ENCODE data around the gene SLC28A3. TPM values are rescaled to one million over a fixed set of nuclear protein-coding genes. Genes with fewer than 3 reads are reported as not detected.

SLC28A3 gene
- total and polyA plus RNA-seq, 2 donors from 2014 or later, result 1.0 TPM; not detected in 1

DNA sequence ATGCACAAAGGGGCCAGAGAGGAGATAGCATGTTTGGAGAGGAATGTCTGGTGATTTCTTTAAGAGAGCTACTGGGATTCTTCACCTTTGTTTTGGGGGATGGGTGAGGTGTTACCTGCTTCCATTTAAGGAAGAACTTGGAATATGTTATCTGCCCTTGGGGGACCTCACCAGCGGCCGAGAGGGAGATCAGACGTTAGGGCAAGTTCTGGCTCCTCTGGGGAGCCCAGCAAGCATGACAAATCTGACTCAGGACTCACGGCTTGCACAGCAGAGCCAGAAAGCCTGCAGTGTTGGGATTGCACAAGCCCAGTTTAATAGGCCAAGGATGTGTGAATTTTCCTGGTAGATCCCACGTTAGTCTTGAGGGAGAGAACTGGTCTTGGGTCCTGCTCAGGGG lies 40.3 kb downstream of the SLC28A3 start:
- Histone ChIP-seq H3K9ac (ENCODE audit: low read length in 3 of 3) (no peak overlapping the region), H3K4me3 (ENCODE audit: low read length in 3 of 3) (no peak overlapping the region), H3K27ac (ENCODE audit: low read depth in 2 of 2, low read length in 2 of 2) (no peak overlapping the region), H3K27me3 (ENCODE audit: control insufficient read depth, insufficient read depth, low read length) (no peaks in the 10 kb centered on the region), H3K4me1 (ENCODE audit: control insufficient read depth in 2 of 3, insufficient read depth in 2 of 3, low read depth in 1 of 3, low read length in 3 of 3) (no peaks in the 10 kb centered on the region), H3K9me3 (ENCODE audit: control insufficient read depth in 2 of 3, insufficient read depth in 1 of 3, low read length in 3 of 3) (no peaks in the 10 kb centered on the region), H3K36me3 (ENCODE audit: control insufficient read depth in 2 of 3, insufficient read depth in 3 of 3, low read length in 3 of 3) (no peaks in the 10 kb centered on the region)
- DNase-seq, result no peak
- TF ChIP-seq, protein P1, sequence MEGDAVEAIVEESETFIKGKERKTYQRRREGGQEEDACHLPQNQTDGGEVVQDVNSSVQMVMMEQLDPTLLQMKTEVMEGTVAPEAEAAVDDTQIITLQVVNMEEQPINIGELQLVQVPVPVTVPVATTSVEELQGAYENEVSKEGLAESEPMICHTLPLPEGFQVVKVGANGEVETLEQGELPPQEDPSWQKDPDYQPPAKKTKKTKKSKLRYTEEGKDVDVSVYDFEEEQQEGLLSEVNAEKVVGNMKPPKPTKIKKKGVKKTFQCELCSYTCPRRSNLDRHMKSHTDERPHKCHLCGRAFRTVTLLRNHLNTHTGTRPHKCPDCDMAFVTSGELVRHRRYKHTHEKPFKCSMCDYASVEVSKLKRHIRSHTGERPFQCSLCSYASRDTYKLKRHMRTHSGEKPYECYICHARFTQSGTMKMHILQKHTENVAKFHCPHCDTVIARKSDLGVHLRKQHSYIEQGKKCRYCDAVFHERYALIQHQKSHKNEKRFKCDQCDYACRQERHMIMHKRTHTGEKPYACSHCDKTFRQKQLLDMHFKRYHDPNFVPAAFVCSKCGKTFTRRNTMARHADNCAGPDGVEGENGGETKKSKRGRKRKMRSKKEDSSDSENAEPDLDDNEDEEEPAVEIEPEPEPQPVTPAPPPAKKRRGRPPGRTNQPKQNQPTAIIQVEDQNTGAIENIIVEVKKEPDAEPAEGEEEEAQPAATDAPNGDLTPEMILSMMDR (IDR thresholded peaks at IDR 0.05; ENCODE audit: borderline replicate concordance, extremely low read depth, insufficient read depth), result no peak
- FAIRE-seq, result no peak
- intact Hi-C loops (cut with DNase I), result no loop called here

DNA sequence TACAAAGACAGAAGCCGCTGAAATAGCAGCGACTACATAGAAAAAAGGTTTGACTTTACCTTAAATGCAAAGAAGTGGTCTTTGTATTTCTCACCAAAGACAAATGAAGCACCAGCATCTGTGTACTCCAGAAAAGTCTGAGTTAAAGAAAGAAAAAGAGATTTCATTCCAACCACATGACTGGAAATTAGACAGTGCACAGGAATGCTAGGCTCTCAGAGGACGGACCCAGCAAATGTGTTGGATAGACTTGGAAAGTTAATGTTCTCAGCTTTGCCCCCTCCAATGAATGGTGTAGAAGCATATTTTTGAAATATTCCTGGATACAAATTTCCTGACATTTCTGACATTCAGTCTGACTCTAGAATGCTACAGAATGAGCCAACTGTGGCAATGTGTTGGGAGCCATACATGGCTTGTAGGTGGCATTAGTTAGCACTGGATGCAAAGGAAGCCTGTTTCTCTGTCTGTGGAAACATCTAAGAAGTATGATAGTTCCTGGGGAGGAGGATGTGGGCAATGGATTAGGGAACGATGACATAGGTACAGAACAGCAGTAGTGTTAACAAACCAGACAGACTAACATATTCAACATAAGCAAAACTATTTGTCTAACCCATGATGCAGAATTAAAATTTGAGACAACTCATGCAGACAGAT lies 43.3 kb downstream of the SLC28A3 start:
- H3K27ac ChIP-seq (ENCODE audit: low read depth in 2 of 2, low read length in 2 of 2), result no peak overlapping the region
- no peaks in the 10 kb centered on the region for H3K9me3 ChIP-seq (ENCODE audit: control insufficient read depth in 2 of 3, insufficient read depth in 1 of 3, low read length in 3 of 3)
- H3K27me3 ChIP-seq (ENCODE audit: control insufficient read depth, insufficient read depth, low read length), result no peaks in the 10 kb centered on the region
- TF ChIP-seq, protein P1 (IDR thresholded peaks at IDR 0.05; ENCODE audit: borderline replicate concordance, extremely low read depth, insufficient read depth), result no peak
- no peak overlapping the region for H3K4me3 ChIP-seq (ENCODE audit: low read length in 3 of 3)
- H3K36me3 ChIP-seq (ENCODE audit: control insufficient read depth in 2 of 3, insufficient read depth in 3 of 3, low read length in 3 of 3), result no peaks in the 10 kb centered on the region
- no peak for DNase-seq
- H3K9ac ChIP-seq (ENCODE audit: low read length in 3 of 3), result no peak overlapping the region
- FAIRE-seq, result no peak
- intact Hi-C loops (cut with DNase I), result no loop called here
- H3K4me1 ChIP-seq (ENCODE audit: control insufficient read depth in 2 of 3, insufficient read depth in 2 of 3, low read depth in 1 of 3, low read length in 3 of 3), result no peaks in the 10 kb centered on the region

DNA sequence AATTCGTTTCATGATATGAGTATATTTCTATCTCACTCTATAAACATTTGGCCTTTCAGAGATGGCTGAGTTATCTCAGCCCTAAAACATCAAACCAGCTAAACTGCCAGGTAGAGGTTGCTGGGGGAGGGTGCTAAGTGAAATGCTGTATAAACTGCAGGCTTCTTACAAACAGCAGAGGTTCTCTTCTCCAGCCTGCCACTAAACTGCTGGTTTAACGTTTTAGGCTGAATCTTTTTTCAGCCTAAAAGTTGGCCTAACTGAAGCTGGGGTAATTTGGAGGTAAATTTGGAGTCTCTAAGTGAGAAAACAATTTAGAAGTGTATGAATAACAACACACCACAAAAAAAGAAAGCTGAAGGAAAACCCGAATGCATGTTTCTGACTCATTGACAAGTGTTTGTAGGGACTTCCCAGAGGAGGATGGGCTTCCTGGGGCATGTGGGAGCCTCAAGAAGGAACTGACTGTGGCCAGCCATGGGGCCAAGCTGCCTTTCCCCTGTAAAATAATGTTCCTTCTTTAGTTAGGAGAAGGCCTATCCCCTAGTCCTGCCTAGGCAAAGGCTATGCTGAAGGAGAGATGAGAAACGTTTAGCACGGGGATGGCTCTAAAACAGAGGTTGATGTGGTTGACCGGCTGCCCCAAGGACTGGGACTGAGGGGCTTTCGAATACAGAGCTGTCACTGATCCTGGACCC lies 44.3 kb downstream of the SLC28A3 start:
- Histone ChIP-seq H3K27ac (ENCODE audit: low read depth in 2 of 2, low read length in 2 of 2) (no peak overlapping the region), H3K9ac (ENCODE audit: low read length in 3 of 3) (no peak overlapping the region), H3K27me3 (ENCODE audit: control insufficient read depth, insufficient read depth, low read length) (no peaks in the 10 kb centered on the region), H3K36me3 (ENCODE audit: control insufficient read depth in 2 of 3, insufficient read depth in 3 of 3, low read length in 3 of 3) (no peaks in the 10 kb centered on the region), H3K9me3 (ENCODE audit: control insufficient read depth in 2 of 3, insufficient read depth in 1 of 3, low read length in 3 of 3) (no peaks in the 10 kb centered on the region), H3K4me1 (ENCODE audit: control insufficient read depth in 2 of 3, insufficient read depth in 2 of 3, low read depth in 1 of 3, low read length in 3 of 3) (no peaks in the 10 kb centered on the region), H3K4me3 (ENCODE audit: low read length in 3 of 3) (no peak overlapping the region)
- TF ChIP-seq, protein P1 (IDR thresholded peaks at IDR 0.05; ENCODE audit: borderline replicate concordance, extremely low read depth, insufficient read depth), result no peak
- FAIRE-seq (no peak), DNase-seq (no peak)
- intact Hi-C loops (cut with DNase I), result no loop called here

Data from kidney (tissue), 14 donors.